NT2/D1 (cell line): ENCODE data around the gene NPHP3.

Source experiments
- SUZ12 ChIP-seq: IDR thresholded peaks from 2 replicates; pipeline ENCODE4 v1.6.1; 2011; ENCODE audit not compliant: insufficient read length, insufficient read depth; ENCODE audit errors: extremely low read depth
- YY1 ChIP-seq: IDR thresholded peaks from 2 replicates; pipeline ENCODE4 v1.6.1; 2011; ENCODE audit not compliant: insufficient read length, insufficient read depth
- ZNF274 ChIP-seq: IDR thresholded peaks from 2 replicates; pipeline ENCODE4 v1.6.1; 2011; ENCODE audit warnings: mild to moderate bottlenecking, low read depth, low read length

DNA sequence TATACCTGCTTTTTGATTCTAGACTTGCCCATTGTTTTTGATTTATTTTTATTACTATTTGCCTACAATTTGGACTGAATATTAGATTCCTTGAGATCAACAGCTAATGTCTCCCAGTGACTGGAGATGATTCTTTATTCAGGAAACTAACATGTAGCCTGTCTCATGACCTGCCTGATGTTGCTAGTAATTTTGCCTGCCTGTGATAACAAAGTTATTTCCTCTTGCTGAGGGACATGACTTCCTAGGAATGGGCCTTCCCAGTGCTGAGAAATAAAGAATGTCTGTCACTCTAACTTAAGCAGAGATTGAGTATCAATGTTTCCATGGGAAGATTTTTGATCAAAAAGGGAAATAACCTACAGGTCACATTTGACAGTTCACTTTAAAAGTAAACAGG, 13.4 kb upstream of the NPHP3 start:
- no peak for TF ChIP-seq ZNF274
- TF ChIP-seq YY1, result no peak
- no peak for TF ChIP-seq SUZ12
